Left lung (tissue), 10 donors: Measurements from ENCODE around the gene PAEP. TPM values are rescaled to one million over a fixed set of nuclear protein-coding genes. Genes with fewer than 3 reads are reported as not detected.

Experiments
- ATAC-seq: fragments of 200-7000 bp; cut with Tn5 transposase; one replicate; pipeline ENCODE4 v1.9.1; 2020; ENCODE audit warnings: moderate library complexity
- DNase-seq, 4 donors: peaks; one replicate each; pipeline ENCODE4 v3.0.0-alpha.2; 2013 to 2020
- H3K27ac ChIP-seq, 2 donors: fragments of 200-600 bp; sonication (generic) in 1 of 2; one replicate each; pipeline versions ENCODE4 v1.5.0 to v1.8.0; 2020 to 2021
- H3K27me3 ChIP-seq, 2 donors: fragments of 200-600 bp; sonication (generic) in 1 of 2; one replicate each; pipeline versions ENCODE4 v1.5.0 to v1.8.0; 2020 to 2021
- H3K36me3 ChIP-seq, 2 donors: fragments of 200-600 bp; sonication (generic) in 1 of 2; one replicate each; pipeline versions ENCODE4 v1.5.0 to v1.8.0; 2020 to 2021
- H3K4me1 ChIP-seq, 2 donors: fragments of 200-600 bp; one replicate each; pipeline ENCODE4 v1.8.0; 2021
- H3K4me3 ChIP-seq, 2 donors: fragments of 200-600 bp; sonication (generic) in 1 of 2; one replicate each; pipeline versions ENCODE4 v1.5.0 to v1.8.0; 2020 to 2021; ENCODE audit warnings: mild to moderate bottlenecking in 1 of 2
- H3K9me3 ChIP-seq, 2 donors: fragments of 200-600 bp; sonication (generic) in 1 of 2; one replicate each; pipeline versions ENCODE4 v1.5.0 to v1.8.0; 2020 to 2021
- CTCF ChIP-seq, 2 donors: fragments of 200-600 bp; sonication (generic) in 1 of 2; IDR thresholded peaks; one replicate each; pipeline versions ENCODE4 v1.5.0 to v1.8.0; 2021; ENCODE audit warnings: antibody characterized with exemption in 2 of 2
- intact Hi-C, 2 donors: fragments of 100-400 bp; cut with DNase I; formaldehyde crosslinking; loops; one replicate each; pipeline versions ENCODE4 v1.11.2 to v1.14.2; 2022
- polyA plus RNA-seq, 6 donors: library from polyadenylated mRNA; unstranded; fragments of 120-200 nt; gene quantifications; one replicate each; pipeline ENCODE4 v1.2.1, GENCODE V29; 2013; ENCODE audit not compliant: insufficient read length in 6 of 6
- total RNA-seq, 2 donors: library from RNA; stranded (reverse); fragmentation: NEBNext Ultra II Directional; extraction: Animal tissue kit (Norgen Biotek cat#: 25700); gene quantifications; one replicate each; pipeline ENCODE4 v1.2.1, GENCODE V29; 2021
- donor health status: DM: no; HTN: yes; CAD: no.
- donor health status: DM: no; HTN: no; CAD: no.

PAEP gene
- total and polyA plus RNA-seq, 8 donors = 0.39 to 4.2 TPM; not detected in 6

- no peaks in the 10 kb centered on the region for H3K4me1 ChIP-seq
- no peak overlapping the region for H3K27ac ChIP-seq
- H3K27me3 ChIP-seq = peaks cover 0 to 56% of the 10 kb centered on the region in 2 donors
- no peak overlapping the region for H3K4me3 ChIP-seq
- no peaks in the 10 kb centered on the region for H3K9me3 ChIP-seq
- no peak for TF ChIP-seq CTCF (IDR thresholded peaks at IDR 0.05)
- DNase-seq (no peak), ATAC-seq (no peak)
- no peaks in the 10 kb centered on the region for H3K36me3 ChIP-seq
- intact Hi-C loops = no loop called here
Observed at GRCh38 chr9:135563039-135563476, 1.5 kb downstream of the PAEP start.

GRCh38 chr9:135563858-135564257, 2.3 kb downstream of the PAEP start:
- no peak for ATAC-seq
- no peaks in the 10 kb centered on the region for H3K4me1 ChIP-seq
- TF ChIP-seq CTCF (IDR thresholded peaks at IDR 0.05) = no peak
- H3K4me3 ChIP-seq = no peak overlapping the region
- H3K27me3 ChIP-seq = peaks cover 0 to 60% of the 10 kb centered on the region in 2 donors
- H3K9me3 ChIP-seq = peaks cover 0 to under 1% of the 10 kb centered on the region in 2 donors
- H3K27ac ChIP-seq = no peak overlapping the region
- peak in 1 of 4 donors; percentile 58 for DNase-seq
- intact Hi-C loops = no loop called here
- no peaks in the 10 kb centered on the region for H3K36me3 ChIP-seq

- peak in 1 of 4 donors; percentile 67 for DNase-seq
- H3K27me3 ChIP-seq = peaks cover 0 to 60% of the 10 kb centered on the region in 2 donors
- no peak for TF ChIP-seq CTCF (IDR thresholded peaks at IDR 0.05)
- H3K9me3 ChIP-seq = peaks cover 0 to 5% of the 10 kb centered on the region in 2 donors
- no peak for ATAC-seq
- no peak overlapping the region for H3K4me3 ChIP-seq
- no peaks in the 10 kb centered on the region for H3K4me1 ChIP-seq
- no peak overlapping the region for H3K27ac ChIP-seq
- H3K36me3 ChIP-seq = no peaks in the 10 kb centered on the region
- intact Hi-C loops = no loop called here
Observed at GRCh38 chr9:135565141-135565628, 3.6 kb downstream of the PAEP start.

- TF ChIP-seq CTCF (IDR thresholded peaks at IDR 0.05) = no peak
- no peak for ATAC-seq
- Histone ChIP-seq H3K27ac (no peak overlapping the region), H3K4me1 (no peaks in the 10 kb centered on the region), H3K27me3 (peaks cover 0 to 59% of the 10 kb centered on the region in 2 donors), H3K36me3 (no peaks in the 10 kb centered on the region), H3K4me3 (no peak overlapping the region), H3K9me3 (peaks cover 0 to 5% of the 10 kb centered on the region in 2 donors)
- intact Hi-C loops = no loop called here
- DNase-seq = peak in 1 of 4 donors; percentile 27
Observed at GRCh38 chr9:135565636-135566035, 4.1 kb downstream of the PAEP start.

- Histone ChIP-seq H3K36me3 (no peaks in the 10 kb centered on the region), H3K9me3 (peaks cover 0 to 5% of the 10 kb centered on the region in 2 donors), H3K27ac (no peak overlapping the region), H3K27me3 (peaks cover 0 to 50% of the 10 kb centered on the region in 2 donors), H3K4me3 (no peak overlapping the region), H3K4me1 (no peaks in the 10 kb centered on the region)
- DNase-seq (peak in 1 of 4 donors; percentile 49), ATAC-seq (no peak)
- intact Hi-C loops = no loop called here
- no peak for TF ChIP-seq CTCF (IDR thresholded peaks at IDR 0.05)
Observed at GRCh38 chr9:135566552-135566951, 5.0 kb downstream of the PAEP start.
